Glutamatergic neuron (in vitro differentiated cells): ENCODE data around the gene COL4A6. TPM values are rescaled to one million over a fixed set of nuclear protein-coding genes. Genes with fewer than 3 reads are reported as not detected.

Experiments
- DNase-seq: peaks from one replicate; pipeline ENCODE4 v3.0.0; 2022
- H3K27ac Mint-ChIP-seq: one replicate; pipeline ENCODE4 v1.8.0; 2020; ENCODE audit warnings: mild to moderate bottlenecking, mixed read lengths, inconsistent platforms; ENCODE audit not compliant: unreplicated experiment
- H3K27me3 Mint-ChIP-seq: one replicate; pipeline ENCODE4 v1.8.0; 2020; ENCODE audit warnings: mild to moderate bottlenecking, moderate library complexity, mixed read lengths, inconsistent platforms; ENCODE audit not compliant: unreplicated experiment
- H3K36me3 Mint-ChIP-seq: one replicate; pipeline ENCODE4 v1.8.0; 2020; ENCODE audit warnings: mild to moderate bottlenecking, mixed read lengths, inconsistent platforms; ENCODE audit not compliant: unreplicated experiment
- H3K4me1 Mint-ChIP-seq: one replicate; pipeline ENCODE4 v1.8.0; 2020; ENCODE audit warnings: mild to moderate bottlenecking, low read depth, mixed read lengths, inconsistent platforms; ENCODE audit not compliant: unreplicated experiment
- H3K4me3 Mint-ChIP-seq: one replicate; pipeline ENCODE4 v1.8.0; 2020; ENCODE audit warnings: mild to moderate bottlenecking, mixed read lengths, inconsistent platforms; ENCODE audit not compliant: unreplicated experiment
- H3K9me3 Mint-ChIP-seq: one replicate; pipeline ENCODE4 v1.8.0; 2020; ENCODE audit warnings: mild to moderate bottlenecking, moderate library complexity, mixed read lengths, inconsistent platforms; ENCODE audit not compliant: unreplicated experiment
- total RNA-seq: library from RNA; stranded (reverse); fragmentation: NEBNext Ultra II Directional; extraction: Animal tissue kit (Norgen Biotek cat#: 25700); gene quantifications from one replicate; pipeline ENCODE4 v1.2.1, GENCODE V29; 2021; ENCODE audit not compliant: unreplicated experiment
- TF ChIP-seq, protein P1 (sequence below): fragments of 200-600 bp; sonication (generic); IDR thresholded peaks from one replicate; pipeline ENCODE4 v1.5.0; 2021; ENCODE audit not compliant: partially characterized antibody, unreplicated experiment

The COL4A6 gene
- total RNA-seq, 1 donor from 2014 or later, result 0.05 TPM

DNA sequence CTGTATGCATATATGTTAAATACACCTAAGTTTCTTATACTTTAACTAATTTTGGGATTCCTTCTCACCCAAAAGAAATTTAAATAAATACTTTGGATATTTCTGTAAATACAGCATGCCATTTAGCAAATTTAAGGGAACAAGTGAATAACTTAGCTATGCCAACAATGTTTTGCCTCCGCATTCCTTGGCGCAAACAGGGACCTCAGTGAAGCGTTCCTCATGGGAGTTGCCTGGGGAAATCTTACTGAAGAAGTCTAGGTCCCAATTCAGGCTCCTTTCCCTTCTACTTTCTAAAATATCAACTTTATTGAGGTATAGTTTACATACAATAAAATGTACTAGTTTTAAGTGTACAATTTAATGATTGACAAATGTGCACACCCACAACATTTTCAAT lies 26.4 kb upstream of the COL4A6 start:
- no peak overlapping the region for H3K4me3 Mint-ChIP-seq
- H3K27me3 Mint-ChIP-seq, result no peaks in the 10 kb centered on the region
- H3K9me3 Mint-ChIP-seq, result no peaks in the 10 kb centered on the region
- no peaks in the 10 kb centered on the region for H3K4me1 Mint-ChIP-seq
- no peak for DNase-seq
- no peaks in the 10 kb centered on the region for H3K36me3 Mint-ChIP-seq
- TF ChIP-seq, protein P1, sequence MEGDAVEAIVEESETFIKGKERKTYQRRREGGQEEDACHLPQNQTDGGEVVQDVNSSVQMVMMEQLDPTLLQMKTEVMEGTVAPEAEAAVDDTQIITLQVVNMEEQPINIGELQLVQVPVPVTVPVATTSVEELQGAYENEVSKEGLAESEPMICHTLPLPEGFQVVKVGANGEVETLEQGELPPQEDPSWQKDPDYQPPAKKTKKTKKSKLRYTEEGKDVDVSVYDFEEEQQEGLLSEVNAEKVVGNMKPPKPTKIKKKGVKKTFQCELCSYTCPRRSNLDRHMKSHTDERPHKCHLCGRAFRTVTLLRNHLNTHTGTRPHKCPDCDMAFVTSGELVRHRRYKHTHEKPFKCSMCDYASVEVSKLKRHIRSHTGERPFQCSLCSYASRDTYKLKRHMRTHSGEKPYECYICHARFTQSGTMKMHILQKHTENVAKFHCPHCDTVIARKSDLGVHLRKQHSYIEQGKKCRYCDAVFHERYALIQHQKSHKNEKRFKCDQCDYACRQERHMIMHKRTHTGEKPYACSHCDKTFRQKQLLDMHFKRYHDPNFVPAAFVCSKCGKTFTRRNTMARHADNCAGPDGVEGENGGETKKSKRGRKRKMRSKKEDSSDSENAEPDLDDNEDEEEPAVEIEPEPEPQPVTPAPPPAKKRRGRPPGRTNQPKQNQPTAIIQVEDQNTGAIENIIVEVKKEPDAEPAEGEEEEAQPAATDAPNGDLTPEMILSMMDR, result no peak
- no peak overlapping the region for H3K27ac Mint-ChIP-seq

DNA sequence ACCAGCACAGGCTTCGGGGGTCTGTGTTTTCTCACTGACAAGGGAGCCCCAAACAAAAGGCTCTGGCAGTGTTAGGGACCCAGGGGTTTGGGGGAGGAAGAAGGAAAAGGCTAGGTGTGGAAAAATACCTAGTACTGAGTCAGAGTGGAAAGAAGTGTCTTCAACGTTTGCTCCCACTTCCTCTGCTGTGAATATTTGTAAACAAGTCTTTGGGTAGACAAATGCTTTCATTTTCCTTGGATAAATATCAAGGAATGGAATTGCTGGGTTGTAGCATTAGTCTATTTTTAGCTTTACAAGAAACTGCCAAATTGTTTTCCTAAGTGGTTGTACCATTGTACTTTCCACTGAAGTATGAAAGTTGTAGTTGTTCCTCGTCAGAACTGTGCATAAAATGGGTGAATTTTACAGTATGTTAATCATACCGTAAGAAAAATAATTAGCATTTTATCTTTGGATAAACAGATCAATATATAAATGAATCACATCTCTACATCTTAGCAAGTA lies 18.8 kb upstream of the COL4A6 start:
- Mint-ChIP-seq H3K4me3 (no peak overlapping the region), H3K27ac (no peak overlapping the region), H3K36me3 (no peaks in the 10 kb centered on the region), H3K4me1 (no peaks in the 10 kb centered on the region), H3K27me3 (no peaks in the 10 kb centered on the region), H3K9me3 (no peaks in the 10 kb centered on the region)
- DNase-seq, result no peak
- TF ChIP-seq, protein P1, result no peak

DNA sequence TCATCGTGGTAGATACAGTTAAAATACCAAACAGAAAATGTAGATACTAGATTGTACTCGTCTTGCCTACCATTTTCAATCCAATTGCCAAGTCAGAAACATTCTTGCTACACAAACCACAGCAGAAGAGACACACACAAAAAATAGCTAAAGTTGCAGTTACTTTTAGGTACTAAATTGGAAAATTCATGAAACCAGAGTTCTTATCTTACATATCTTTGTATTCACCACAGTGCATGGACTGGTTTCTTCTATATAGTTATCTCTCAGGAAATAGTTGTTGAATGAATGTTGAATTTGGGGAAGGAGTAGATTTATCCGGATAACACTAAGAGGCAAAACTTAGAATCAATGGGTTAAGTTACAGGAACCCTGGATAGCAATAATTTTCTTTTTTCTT lies 15.6 kb upstream of the COL4A6 start:
- H3K36me3 Mint-ChIP-seq, result no peaks in the 10 kb centered on the region
- TF ChIP-seq, protein P1, result no peak
- no peak overlapping the region for H3K4me3 Mint-ChIP-seq
- no peak overlapping the region for H3K27ac Mint-ChIP-seq
- no peaks in the 10 kb centered on the region for H3K27me3 Mint-ChIP-seq
- H3K4me1 Mint-ChIP-seq, result no peaks in the 10 kb centered on the region
- H3K9me3 Mint-ChIP-seq, result no peaks in the 10 kb centered on the region
- DNase-seq, result no peak

DNA sequence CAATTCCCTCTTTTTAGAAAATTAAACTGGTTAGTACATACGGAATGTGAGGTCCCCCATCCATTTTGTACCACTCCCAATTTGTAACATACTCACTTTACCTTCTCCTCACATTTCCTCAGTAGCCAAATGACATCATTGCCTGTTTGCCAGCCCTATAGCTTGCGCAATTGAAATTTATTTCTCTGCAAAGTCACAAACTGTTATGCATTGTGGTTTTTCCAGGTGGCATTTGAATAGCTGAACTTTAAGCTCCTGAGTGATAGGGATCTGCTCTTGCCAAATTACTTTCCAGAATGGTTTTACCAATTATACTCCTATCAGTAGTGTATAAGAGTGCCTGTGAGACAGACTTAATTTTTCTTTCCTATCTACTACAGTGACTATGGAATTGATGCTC lies 9.1 kb upstream of the COL4A6 start:
- no peaks in the 10 kb centered on the region for H3K4me1 Mint-ChIP-seq
- H3K27ac Mint-ChIP-seq, result no peak overlapping the region
- TF ChIP-seq, protein P1, result no peak
- DNase-seq, result no peak
- no peaks in the 10 kb centered on the region for H3K9me3 Mint-ChIP-seq
- no peaks in the 10 kb centered on the region for H3K36me3 Mint-ChIP-seq
- H3K4me3 Mint-ChIP-seq, result no peak overlapping the region
- H3K27me3 Mint-ChIP-seq, result no peaks in the 10 kb centered on the region

DNA sequence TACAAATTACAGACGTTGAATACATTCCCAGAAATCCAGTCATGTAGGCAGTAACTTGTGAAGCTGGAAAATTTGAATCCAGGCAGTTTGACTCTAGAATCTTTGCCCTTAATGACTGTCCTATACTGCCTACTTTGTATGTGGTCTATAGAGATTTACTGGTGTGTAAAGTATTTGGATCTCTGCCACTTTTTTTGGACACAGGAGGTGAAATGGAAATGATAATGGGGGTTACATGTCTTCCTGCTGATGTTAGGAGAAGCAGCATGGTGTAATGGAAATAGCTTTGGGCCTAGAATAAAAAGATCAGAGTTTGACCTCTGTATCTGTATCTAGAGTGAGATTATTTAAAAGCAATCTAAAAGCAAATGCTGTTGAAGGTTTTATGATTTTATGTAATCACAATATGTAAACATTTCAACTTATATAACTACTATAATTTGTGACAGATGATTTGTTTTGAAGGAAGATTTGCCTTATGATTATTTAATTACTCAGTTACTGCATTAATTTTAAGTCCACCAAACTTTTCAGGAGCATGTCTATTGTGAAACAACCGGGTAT lies 4.8 kb upstream of the COL4A6 start:
- Mint-ChIP-seq H3K4me3 (no peak overlapping the region), H3K36me3 (no peaks in the 10 kb centered on the region), H3K27ac (no peak overlapping the region), H3K9me3 (no peaks in the 10 kb centered on the region), H3K27me3 (no peaks in the 10 kb centered on the region), H3K4me1 (peaks cover 5% of the 10 kb centered on the region)
- DNase-seq, result no peak
- TF ChIP-seq, protein P1, result no peak
